Right lung (tissue), 10 donors: ENCODE measurements around the gene PLP1. TPM values are rescaled to one million over a fixed set of nuclear protein-coding genes. Genes with fewer than 3 reads are reported as not detected.
"Not testable (repeated sequence)": the region's sequence is repeated elsewhere in the genome, so short reads cannot be mapped to it uniquely, and the experiment has no call there.

Source experiments
- DNase-seq, 2 donors: peaks; one replicate each; pipeline ENCODE4 v3.0.0-alpha.2; 2013
- long read RNA-seq, 8 donors: transcript quantifications; one replicate each; lab custom pipeline, GENCODE V29; 2026
- polyA plus RNA-seq, 5 donors: library from polyadenylated mRNA; unstranded; fragments of 120-200 nt; gene quantifications; one replicate each; pipeline versions ENCODE4 v1.2.1 to v1.2.3, GENCODE V29; 2013; ENCODE audit warnings: inconsistent platforms in 1 of 5, low replicate concordance in 1 of 5; ENCODE audit not compliant: insufficient read length in 5 of 5, insufficient read depth in 1 of 5

PLP1 gene, protein sequence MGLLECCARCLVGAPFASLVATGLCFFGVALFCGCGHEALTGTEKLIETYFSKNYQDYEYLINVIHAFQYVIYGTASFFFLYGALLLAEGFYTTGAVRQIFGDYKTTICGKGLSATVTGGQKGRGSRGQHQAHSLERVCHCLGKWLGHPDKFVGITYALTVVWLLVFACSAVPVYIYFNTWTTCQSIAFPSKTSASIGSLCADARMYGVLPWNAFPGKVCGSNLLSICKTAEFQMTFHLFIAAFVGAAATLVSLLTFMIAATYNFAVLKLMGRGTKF
- 10 to 100 TPM in 4 of 5 donors, 1 to 10 TPM in 1; 8.3 to 21.7 (median 15.8) TPM for polyA plus RNA-seq
- long read RNA-seq, donor 1, transcript PLP1-221 (7 exons, 2,896 nt), result major isoform, 5 of 7 reads
- long read RNA-seq, donor 1, partial matches to known transcripts, result 0 of 7 reads
- long read RNA-seq, donor 1, other reads (novel, unspliced or antisense), result 0 of 7 reads
- long read RNA-seq, donor 2, partial matches to known transcripts, result 0 of 5 reads
- long read RNA-seq, donor 2, other reads (novel, unspliced or antisense), result 0 of 5 reads
- long read RNA-seq, donor 3, partial matches to known transcripts, result 0 of 7 reads
- long read RNA-seq, donor 3, other reads (novel, unspliced or antisense), result 0 of 7 reads
- long read RNA-seq, donor 4, partial matches to known transcripts, result 0 of 3 reads
- long read RNA-seq, donor 4, other reads (novel, unspliced or antisense), result 0 of 3 reads
- long read RNA-seq, donor 5, partial matches to known transcripts, result 5 of 9 reads
- long read RNA-seq, donor 5, other reads (novel, unspliced or antisense), result 0 of 9 reads
- long read RNA-seq, donor 6, partial matches to known transcripts, result 0 of 5 reads
- long read RNA-seq, donor 6, other reads (novel, unspliced or antisense), result 0 of 5 reads
- long read RNA-seq, donor 7, result 0 reads
- long read RNA-seq, donor 8, partial matches to known transcripts, result 0 of 3 reads
- long read RNA-seq, donor 8, other reads (novel, unspliced or antisense), result 0 of 3 reads

DNA sequence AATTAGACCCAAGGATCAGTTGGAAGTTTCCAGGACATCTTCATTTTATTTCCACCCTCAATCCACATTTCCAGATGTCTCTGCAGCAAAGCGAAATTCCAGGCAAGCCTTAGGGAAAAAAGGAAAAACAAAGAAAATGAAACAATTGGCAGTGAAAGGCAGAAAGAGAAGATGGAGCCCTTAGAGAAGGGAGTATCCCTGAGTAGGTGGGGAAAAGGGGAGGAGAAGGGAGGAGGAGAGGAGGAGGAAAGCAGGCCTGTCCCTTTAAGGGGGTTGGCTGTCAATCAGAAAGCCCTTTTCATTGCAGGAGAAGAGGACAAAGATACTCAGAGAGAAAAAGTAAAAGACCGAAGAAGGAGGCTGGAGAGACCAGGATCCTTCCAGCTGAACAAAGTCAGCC lies at the start of gene PLP1:
Gene PLP1, plus strand, starts transcription at position 295 of the 400 bp plus-strand sequence. CDS start 156 bp downstream, outside the sequence.
- no peak for DNase-seq

DNA sequence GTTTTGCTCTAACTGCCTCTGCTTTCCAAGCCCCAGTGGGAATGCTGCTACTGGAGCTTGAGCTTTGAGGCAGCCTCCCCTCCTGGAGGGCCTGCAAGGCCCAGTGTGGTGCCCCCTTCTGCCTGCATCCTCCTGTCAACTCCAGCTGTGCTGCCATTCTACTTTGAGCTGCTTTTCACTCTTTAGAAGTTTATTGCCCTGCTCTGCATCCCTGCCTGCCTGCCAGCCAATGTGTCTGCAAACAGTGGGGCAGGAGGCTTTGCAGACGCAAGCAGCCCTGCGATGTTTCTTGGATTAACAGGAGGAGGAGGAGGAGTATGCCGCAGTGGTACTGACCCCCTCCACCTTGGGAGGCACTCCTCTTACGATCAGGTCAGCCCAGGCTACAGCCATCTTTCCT lies 49.5 kb upstream of the PLP1 start:
- no peak for DNase-seq

DNA sequence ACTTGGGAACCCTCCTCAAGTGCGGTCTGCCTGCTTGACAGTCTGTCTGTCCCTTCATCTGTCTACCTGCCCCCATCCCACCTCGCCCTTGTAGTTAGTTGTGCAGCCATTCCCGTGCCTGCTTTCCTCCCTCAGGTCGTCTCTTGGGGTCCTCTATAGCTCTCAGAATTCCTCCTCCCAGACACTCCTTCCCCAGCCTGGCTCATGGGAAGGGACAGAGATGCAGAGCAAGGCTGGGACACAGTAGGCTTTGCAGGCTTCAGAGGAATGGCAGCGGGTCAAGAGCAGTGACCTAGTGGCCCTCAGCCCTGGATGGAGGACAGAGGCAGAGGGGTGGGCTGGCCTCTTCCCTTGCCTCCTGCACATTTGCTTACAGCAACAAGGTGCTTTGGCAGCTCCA lies 47.6 kb upstream of the PLP1 start:
- no peak for DNase-seq

DNA sequence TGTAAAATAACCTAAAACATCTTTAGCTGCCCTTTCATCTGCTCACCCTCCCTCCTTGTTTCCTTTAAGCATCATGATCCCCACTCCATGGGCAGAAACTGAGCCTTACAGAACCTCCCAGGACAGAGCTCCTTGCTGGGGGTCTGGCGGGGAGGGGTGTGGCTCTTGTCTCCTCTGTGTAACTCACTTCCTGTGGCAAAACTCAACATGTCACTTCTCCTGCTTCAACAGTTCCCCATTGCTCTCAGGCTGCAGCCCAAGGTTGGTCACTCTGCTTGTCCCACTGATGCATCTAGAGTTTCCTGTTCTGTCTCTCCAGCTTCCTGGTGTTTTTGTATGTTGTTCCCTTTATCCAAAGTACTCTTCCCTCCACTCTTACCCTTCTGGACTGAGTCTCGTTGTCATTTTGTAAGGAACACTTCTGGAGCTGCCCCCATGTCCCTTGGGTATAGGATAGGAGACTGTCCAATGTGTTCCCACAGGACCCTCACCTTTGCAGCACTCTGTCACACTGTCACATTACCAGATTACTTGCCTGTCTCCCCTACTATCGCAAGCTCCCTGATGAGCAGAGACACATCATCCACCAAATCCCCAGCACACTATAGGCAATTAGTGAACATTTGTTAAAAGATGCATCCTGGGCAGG lies 46.4 kb upstream of the PLP1 start:
- DNase-seq, result no peak

DNA sequence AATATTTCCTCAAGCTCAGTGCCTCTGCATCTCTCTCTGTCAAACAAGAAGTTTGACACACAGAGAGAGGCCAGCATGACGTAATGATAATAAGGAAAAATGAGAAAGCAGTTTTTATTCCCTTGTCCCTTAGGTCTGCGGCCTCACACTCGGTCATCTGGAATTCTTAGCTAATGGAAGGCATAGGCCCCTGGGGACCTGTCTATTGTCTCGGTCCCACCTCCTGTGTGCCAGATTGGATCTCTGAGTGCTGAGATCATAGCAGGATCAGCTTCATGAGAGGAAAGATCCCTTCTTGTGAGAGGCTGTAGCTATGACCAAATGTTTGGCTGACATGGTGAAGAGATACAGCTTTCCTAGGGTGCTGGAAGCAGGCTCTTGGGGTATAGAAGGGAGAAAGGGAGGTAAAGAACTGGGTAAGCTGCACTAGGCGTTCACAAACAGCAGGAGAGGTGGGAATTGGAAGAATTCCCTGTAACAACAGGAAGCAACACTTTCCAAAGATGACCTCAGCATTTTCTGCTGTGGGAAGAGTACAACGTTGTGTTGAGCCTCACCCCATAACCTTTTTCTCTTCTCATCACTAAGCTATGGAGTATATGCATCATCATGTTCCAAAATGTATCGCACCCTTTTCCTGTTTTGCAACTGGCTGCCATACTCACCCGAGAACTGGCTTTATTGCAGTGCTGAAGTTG lies 45.7 kb upstream of the PLP1 start:
- DNase-seq, result peak in 1 of 2 donors; percentile 15

DNA sequence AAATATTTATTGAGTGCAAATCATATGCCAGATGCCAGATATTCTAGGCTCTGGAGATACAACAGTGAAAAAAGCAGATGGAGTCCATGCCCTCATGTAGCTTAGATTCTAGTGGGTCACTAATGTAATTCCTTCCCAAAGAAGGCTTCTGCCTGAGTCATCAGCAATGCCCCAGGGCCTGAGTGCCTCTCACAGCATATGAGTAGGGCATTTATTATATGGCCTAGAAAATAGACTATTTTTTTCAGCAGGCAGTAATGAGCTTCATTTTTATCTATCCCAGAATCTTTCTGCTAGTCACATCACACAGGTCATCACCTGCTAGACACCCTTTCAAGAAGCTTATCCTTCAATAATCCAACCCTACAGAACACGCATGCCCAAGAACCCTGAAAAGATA lies 43.6 kb upstream of the PLP1 start:
- DNase-seq, result no peak

DNA sequence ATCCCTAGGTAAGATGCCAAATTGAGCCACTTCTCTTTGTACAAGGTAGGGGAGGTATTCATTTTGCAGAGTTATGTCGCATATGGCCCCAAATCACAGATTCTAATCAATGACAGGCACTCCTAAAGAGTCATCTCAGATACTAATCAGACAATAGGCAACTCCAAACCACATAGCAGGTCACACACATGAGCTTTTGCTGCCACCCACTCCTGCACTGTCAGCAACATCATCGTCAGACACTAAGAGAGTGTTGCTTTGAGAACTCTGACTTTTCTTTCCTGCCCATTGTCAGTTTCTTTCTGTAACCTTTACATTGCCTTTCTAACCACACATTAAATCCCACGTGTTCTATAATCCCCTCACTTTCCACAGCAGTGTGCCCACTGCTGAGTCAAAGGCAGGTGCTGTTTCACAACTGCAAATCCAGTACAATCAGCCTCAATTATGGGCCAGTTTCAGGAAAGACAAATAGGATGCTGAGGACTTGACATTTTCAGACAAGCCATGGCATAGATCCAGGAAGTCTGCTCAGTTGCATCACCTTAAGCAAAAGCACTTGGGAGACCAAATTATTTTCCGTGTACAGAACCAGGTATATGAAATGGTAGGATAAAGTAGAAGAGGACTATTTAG lies 42.4 kb upstream of the PLP1 start:
- no peak for DNase-seq

DNA sequence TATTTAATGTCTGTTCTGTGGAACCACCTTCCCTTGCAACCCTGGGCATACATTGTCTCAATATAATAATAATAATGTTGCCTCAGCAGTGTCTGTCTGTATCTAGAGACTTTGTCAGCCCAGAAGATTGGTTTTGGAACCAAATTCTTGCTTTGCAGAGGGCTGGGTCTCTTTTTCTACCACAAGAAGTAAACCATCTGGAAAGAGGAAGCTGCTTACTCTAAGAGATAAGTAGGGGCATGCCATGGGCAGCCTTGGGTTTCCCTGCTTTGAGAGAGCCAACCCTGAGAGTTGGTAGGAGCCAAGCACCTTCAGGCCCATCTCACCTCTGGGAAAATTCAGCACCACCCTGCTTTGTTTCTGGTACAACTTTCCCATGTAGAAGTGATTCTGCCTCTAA lies 38.9 kb upstream of the PLP1 start:
- no peak for DNase-seq

DNA sequence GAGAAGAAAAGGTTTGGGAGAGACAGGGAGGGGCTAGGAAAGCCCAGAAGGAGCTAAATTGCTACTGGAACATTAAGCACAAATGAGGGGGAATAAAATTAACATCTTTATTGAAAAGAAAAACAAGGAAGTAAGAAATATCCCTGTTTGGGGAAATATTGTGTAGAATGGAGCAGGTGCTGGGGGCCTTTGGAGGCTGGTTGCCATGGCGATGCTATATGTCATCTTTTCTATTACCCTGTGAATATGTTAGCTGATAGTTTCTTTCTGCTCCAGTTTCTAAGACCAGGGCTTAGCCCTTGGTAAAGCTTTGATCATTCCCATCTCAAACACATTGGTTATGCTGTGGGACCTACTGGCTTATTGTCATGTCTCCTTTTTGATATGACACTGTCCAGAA lies 37.2 kb upstream of the PLP1 start:
- no peak for DNase-seq

DNA sequence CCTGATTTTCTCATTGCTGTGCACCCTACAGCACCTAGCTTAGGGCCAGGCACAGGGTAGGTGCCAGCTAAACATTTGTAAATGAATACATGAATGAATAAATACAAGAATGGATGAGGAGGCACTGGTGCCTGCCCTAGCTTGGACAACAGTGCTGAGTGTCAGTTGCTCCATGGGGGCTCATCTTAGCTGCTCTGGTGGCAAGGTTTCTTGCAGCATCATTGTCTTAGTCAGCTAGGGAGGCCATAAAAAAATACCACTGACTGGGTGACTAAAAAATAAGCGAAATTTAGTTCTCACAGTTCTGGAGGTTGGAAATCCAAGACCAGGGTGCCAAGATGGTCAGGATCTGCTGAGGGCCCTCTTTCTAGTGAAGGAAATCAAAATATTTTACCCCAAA lies 34.8 kb upstream of the PLP1 start:
- DNase-seq, result no peak

DNA sequence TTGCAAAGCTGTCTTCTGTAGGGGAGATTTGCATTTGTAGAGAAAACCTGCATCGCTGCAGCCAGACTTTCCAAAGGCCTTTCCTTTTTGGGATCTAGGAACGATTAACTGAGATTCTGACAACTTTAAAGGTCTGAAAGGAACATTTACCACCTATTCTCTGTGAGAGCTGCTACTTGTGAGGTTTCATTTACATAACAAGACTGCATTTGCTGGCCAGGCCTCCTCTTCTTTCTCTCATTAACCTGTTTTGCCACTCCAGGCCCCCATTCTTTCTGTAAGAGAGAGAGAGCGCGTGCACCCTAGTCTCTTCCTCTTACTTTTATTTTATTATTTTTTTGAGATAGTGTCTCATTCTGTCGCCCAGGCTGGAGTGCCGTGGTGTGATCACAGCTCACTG lies 34.3 kb upstream of the PLP1 start:
- DNase-seq, result no peak

DNA sequence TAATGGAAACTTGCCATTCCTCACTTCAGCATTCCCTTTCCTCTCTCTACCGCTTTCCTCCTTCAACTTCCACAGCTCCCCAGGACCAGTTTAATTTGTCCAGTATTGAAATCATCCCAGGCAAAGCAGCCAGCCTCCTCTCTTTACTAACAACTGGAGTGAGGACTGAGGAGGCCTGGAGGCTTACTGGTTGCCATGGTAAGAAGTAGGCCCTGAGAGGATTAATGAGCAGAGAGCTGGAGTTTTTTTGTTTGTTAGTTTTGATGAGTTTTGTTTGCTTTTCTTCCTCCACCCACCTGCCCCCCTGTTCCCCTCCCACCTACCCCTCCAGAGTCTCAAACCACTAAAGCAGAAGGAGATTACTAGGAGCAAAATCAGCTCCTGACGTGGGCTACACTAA lies 29.5 kb upstream of the PLP1 start:
- no peak for DNase-seq

DNA sequence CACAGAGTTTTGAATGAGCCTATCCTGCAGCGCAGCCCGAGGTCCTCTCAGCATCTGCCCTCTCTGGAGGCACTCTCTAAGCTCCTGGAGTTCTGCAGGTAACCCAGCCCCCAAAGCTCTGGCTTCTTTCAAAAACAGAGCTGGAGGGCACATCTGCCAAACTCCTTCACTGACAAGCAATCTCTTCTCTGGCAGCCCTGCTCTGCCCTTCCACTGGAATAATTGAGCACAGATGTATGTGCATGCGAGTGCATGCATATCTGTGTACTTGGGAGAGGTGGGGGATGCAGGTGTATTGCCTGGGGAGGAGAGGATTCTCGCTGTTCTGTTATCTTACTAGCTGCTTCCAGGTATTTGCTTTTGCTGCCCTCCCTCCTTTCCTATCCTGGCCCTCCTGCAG lies 22.2 kb upstream of the PLP1 start:
- DNase-seq, result no peak

DNA sequence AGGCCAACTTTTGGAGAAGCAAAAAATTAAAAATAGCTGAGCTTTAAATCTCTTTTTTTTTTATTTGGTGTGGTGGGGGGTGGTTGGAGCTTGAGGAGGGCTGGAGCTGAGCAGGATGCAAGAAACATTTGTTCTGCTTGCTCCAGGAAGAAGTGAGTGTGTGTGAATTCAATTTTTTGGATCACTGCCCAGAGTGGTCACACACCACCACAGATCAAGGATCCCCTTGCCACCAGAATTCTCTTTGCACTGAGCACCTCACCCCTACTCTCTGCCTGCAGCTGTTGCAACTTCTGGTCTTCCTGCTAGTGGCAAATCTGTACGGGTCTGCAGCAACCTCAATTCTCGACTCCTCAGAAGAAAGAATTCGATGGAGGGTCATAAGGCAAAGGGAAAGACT lies 19.9 kb upstream of the PLP1 start:
- no peak for DNase-seq

DNA sequence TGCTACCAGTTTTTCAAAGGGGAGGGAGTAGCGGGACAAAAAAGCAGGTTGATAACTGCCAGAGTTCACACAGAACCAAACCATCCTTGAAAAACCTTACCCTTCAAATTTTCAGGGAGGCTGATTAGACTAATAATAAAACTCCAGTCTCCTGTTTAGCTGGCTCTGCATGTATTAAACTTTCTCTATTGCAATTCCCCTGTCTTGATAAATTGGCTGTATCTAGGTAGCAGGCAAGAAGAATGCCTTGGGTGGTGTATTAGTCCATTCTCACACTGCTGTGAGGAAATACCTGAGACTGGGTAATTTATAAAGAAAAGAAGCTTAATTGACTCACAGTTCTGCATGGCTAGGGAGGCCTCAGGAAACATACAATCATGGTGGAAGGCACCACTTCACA lies 18.1 kb upstream of the PLP1 start:
- no peak for DNase-seq

DNA sequence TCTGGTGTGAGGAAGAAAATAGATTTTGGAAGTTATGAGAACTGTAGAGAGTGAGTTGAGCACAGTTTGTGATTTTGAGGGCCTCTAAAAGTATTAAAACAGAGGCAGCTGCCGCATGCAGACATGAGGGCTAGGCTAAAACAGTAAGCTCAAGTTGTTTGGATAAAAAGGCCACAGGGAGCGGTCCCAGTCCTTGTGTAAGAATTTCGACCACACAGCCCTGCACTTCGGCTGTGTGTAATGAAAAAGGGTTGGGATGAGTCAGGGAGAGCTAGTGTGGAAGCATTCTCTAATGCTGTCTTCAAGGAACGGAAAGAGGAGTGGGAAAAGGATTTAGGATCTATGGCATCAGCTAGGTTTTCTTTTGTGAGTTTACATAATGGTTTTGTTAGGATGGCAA lies 13.1 kb upstream of the PLP1 start:
- DNase-seq, result not testable (repeated sequence)

DNA sequence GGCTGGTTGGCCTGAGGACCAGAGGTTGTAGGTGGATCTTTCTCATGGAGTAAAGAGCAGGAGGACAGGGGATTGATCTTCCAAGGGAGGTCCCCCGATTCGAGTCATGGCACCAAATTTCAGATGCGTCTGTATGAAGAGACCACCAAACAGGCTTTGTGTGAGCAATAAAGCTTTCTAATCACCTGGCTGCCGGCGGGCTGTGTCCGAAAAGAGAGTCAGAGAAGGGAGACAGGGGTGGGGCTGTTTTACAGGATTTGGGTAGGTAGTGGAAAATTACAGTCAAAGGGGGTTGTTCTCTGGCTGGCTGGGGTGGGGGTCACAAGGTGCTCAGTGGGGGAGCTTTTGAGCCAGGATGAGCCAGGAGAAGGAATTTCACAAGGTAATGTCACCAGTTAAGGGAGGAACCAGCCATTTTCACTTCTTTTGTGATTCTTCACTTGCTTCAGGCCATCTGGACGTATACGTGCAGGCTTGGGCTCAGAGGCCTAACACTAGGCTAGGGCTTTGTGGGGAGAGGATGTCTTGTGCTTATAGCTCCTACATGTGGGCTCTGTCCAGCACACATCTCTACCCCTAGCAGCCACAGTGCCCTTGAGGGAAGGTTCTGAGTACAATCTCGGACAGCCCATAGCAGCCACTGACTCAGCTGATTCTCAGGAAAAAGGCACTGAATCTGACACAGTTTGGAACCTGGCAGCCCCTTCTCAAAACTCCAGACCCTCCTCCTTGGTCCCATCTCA lies 9.7 kb upstream of the PLP1 start:
- not testable (repeated sequence) for DNase-seq

DNA sequence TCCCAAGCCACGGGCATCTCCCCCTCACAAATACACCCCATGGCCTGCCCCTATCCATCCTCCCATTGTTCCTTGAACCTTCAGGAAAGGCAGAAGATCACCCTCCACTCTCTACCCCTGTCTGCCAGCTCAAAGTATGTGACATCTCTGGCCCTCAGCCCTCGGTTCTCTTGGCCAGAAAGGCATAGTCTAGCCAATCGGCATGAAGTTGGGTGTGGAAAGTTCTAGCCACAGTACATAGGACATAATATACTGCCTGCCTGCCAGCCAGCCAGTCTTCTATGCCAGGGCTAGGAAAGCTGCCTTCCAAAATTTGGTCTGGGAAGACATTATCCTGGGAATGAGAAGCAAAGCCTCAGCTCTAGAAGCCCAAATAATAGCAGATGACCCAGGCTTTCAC lies 3.2 kb upstream of the PLP1 start:
- no peak for DNase-seq

DNA sequence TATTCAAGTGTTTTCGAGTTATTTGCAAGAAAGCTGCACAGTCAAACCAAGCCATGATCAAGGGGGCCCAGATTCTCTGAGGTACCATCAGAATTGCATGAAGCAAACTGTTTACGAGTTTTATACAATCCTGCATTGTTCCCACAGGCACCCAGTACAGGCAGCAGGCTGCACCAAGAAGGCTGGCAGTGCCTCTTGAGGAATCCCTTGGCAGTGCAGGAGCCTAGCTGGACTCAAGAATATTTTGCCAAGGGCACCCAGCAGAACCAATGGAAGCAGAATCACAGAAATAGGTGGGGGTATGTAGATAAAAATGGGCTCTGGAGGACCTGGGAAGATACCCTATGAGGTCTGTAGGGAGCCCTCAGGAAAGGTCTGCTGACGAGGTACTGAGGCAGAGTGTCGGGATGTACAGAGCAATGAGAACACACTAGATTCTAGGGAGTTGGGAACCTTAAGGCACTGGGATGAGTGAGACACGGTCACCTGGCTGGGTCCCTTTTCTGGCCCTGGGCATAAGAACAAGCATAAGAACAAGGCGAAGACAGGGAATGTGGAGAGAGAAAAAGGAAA lies 2.5 kb upstream of the PLP1 start:
- DNase-seq, result no peak
